Neural cell (in vitro differentiated cells): Measurements from ENCODE around the gene ZNF148. TPM values are rescaled to one million over a fixed set of nuclear protein-coding genes. Genes with fewer than 3 reads are reported as not detected.
"Not testable (repeated sequence)": the region's sequence is repeated elsewhere in the genome, so short reads cannot be mapped to it uniquely, and the experiment has no call there.

Experiments
- H2AFZ ChIP-seq: fragments of 200-600, 300-800 bp; sonication (generic), shearing (Covaris generic); 2 replicates; pipeline ENCODE4 v1.6.0; 2014; ENCODE audit warnings: low read depth, mild to moderate bottlenecking, antibody characterized with exemption, low read length, moderate library complexity
- H3F3A ChIP-seq: fragments of 200-600 bp; shearing (Covaris generic); 2 replicates; pipeline ENCODE4 v1.6.1; 2016; ENCODE audit warnings: mild to moderate bottlenecking, moderate library complexity, mixed read lengths, antibody characterized with exemption, low read length; ENCODE audit not compliant: insufficient read depth, poor library complexity, severe bottlenecking
- H3K27ac ChIP-seq: fragments of 200-600, 300-800 bp; sonication (generic), shearing (Covaris generic); 2 replicates; pipeline ENCODE4 v1.5.1; 2014; ENCODE audit warnings: mild to moderate bottlenecking, low read length, moderate library complexity
- H3K27me3 ChIP-seq: fragments of 300-800, 200-600 bp; sonication (generic), shearing (Covaris generic); 2 replicates; pipeline ENCODE4 v1.6.0; 2014; ENCODE audit warnings: mild to moderate bottlenecking, low read depth, low read length, moderate library complexity; ENCODE audit not compliant: insufficient read depth
- H3K36me3 ChIP-seq: fragments of 300-800, 200-600 bp; sonication (generic), shearing (Covaris generic); 2 replicates; pipeline ENCODE4 v1.5.1; 2014; ENCODE audit warnings: mild to moderate bottlenecking, antibody characterized with exemption, low read length, moderate library complexity; ENCODE audit not compliant: insufficient read depth
- H3K4me2 ChIP-seq: fragments of 300-800, 200-600 bp; sonication (generic), shearing (Covaris generic); 2 replicates; pipeline ENCODE4 v1.6.0; 2014; ENCODE audit warnings: mild to moderate bottlenecking, low read length
- H3K4me3 ChIP-seq: fragments of 300-800, 200-600 bp; sonication (generic), shearing (Covaris generic); 2 replicates; pipeline ENCODE4 v1.5.1; 2014; ENCODE audit warnings: mild to moderate bottlenecking, low read length, moderate library complexity
- H3K79me2 ChIP-seq: fragments of 200-600 bp; shearing (Covaris generic); replicated peaks from 2 replicates; pipeline ENCODE4 v1.6.0; 2014; ENCODE audit warnings: mild to moderate bottlenecking, low read length, moderate library complexity; ENCODE audit not compliant: insufficient read depth
- H3K9ac ChIP-seq: fragments of 300-800, 200-600 bp; sonication (generic), shearing (Covaris generic); 2 replicates; pipeline ENCODE4 v1.6.1; 2016; ENCODE audit warnings: mild to moderate bottlenecking, low read length, mixed read lengths
- H3K9me2 ChIP-seq: fragments of 200-600 bp; shearing (Covaris generic); 2 replicates; pipeline ENCODE4 v1.6.1; 2016; ENCODE audit warnings: mild to moderate bottlenecking, low read length, mixed read lengths; ENCODE audit not compliant: insufficient read depth
- H3K9me3 ChIP-seq: fragments of 200-600, 300-800 bp; sonication (generic), shearing (Covaris generic); 2 replicates; pipeline ENCODE4 v1.6.1; 2016; ENCODE audit warnings: mild to moderate bottlenecking, mixed run types, low read length, moderate library complexity, mixed read lengths
- H4K20me1 ChIP-seq: fragments of 200-600 bp; shearing (Covaris generic); 2 replicates; pipeline ENCODE4 v1.6.1; 2016; ENCODE audit warnings: mild to moderate bottlenecking, mixed run types; ENCODE audit not compliant: insufficient read depth
- CTCF ChIP-seq: fragments of 450-650 bp; IDR thresholded peaks from 2 replicates; pipeline ENCODE4 v1.5.1; 2014; ENCODE audit warnings: antibody characterized with exemption, mild to moderate bottlenecking, moderate library complexity; ENCODE audit not compliant: poor library complexity, severe bottlenecking
- EP300 ChIP-seq: fragments of 450-650 bp; conservative IDR thresholded peaks from 2 replicates; pipeline ENCODE4 v1.6.1; 2014; ENCODE audit warnings: antibody characterized with exemption, mild to moderate bottlenecking, moderate library complexity; ENCODE audit not compliant: poor library complexity, severe bottlenecking
- EZH2 ChIP-seq: fragments of 200-600, 300-800 bp; shearing (Covaris generic), sonication (generic); IDR thresholded peaks from 2 replicates; pipeline ENCODE4 v1.6.1; 2014; ENCODE audit warnings: antibody characterized with exemption, low read length, borderline replicate concordance, mild to moderate bottlenecking; ENCODE audit not compliant: insufficient read depth, poor library complexity, severe bottlenecking
- MXI1 ChIP-seq: fragments of 450-650 bp; conservative IDR thresholded peaks from 2 replicates; pipeline ENCODE4 v1.6.1; 2014; ENCODE audit warnings: antibody characterized with exemption, mild to moderate bottlenecking; ENCODE audit not compliant: poor library complexity, severe bottlenecking
- POLR2AphosphoS5 ChIP-seq: IDR thresholded peaks from 2 replicates; pipeline ENCODE4 v1.6.1; 2012
- RAD21 ChIP-seq: fragments of 450-650 bp; conservative IDR thresholded peaks from 2 replicates; pipeline ENCODE4 v1.6.1; 2014; ENCODE audit warnings: antibody characterized with exemption, mild to moderate bottlenecking, moderate library complexity
- REST ChIP-seq: IDR thresholded peaks from 2 replicates; pipeline ENCODE4 v1.6.1; 2012; ENCODE audit warnings: borderline replicate concordance
- SMC3 ChIP-seq: fragments of 450-650 bp; conservative IDR thresholded peaks from 2 replicates; pipeline ENCODE4 v1.6.1; 2014; ENCODE audit warnings: antibody characterized with exemption, mild to moderate bottlenecking, moderate library complexity; ENCODE audit not compliant: poor library complexity
- TAF1 ChIP-seq: IDR thresholded peaks from 2 replicates; pipeline ENCODE4 v1.6.1; 2012; ENCODE audit warnings: low read depth
- polyA plus RNA-seq: library from polyadenylated mRNA; depleted of rRNA; stranded (reverse); fragments of >200 nt; gene quantifications from 2 replicates; pipeline ENCODE4 v1.2.3, GENCODE V29; 2014

Gene ZNF148
- polyA plus RNA-seq, 1 donor from 2014 or later: 16.9 TPM

- H3K9ac ChIP-seq: no peak overlapping the region
- no peaks in the 10 kb centered on the region for H3F3A ChIP-seq
- no peak overlapping the region for H3K4me2 ChIP-seq
- H4K20me1 ChIP-seq: no peaks in the 10 kb centered on the region
- no peak for TF ChIP-seq EP300
- no peak for TF ChIP-seq MXI1
- TF ChIP-seq EZH2: no peak
- no peak for TF ChIP-seq SMC3
- TF ChIP-seq CTCF: no peak
- TF ChIP-seq REST: no peak
- TF ChIP-seq TAF1: no peak
- TF ChIP-seq POLR2AphosphoS5: no peak
- no peak for TF ChIP-seq RAD21
- H3K79me2 ChIP-seq: no peaks in the 10 kb centered on the region
- no peaks in the 10 kb centered on the region for H3K9me2 ChIP-seq
- H3K27ac ChIP-seq: no peak overlapping the region
- no peak overlapping the region for H2AFZ ChIP-seq
- no peak overlapping the region for H3K4me3 ChIP-seq
- no peaks in the 10 kb centered on the region for H3K9me3 ChIP-seq
- H3K36me3 ChIP-seq: no peaks in the 10 kb centered on the region
- H3K27me3 ChIP-seq: no peaks in the 10 kb centered on the region
Measured at GRCh38 chr3:125389282-125389681, 14.2 kb upstream of the ZNF148 start.

DNA sequence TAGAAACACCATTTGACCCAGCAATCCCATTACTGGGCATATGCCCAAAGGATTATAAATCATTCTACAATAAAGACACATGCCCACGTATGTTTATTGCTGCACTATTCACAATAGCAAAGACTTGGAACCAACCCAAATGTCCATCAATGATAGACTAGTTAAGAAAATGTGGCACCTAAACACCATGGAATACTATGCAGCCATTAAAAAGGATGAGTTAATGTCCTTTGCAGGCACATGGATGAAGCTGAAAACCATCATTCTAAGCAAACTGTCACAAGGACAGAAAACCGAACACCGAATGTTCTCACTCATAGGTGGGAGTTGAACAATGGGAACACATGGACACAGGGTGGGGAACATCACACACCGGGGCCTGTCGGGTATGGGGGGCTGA is 13.2 kb upstream of the ZNF148 start:
- H3F3A ChIP-seq, H3K27me3 ChIP-seq, H3K36me3 ChIP-seq, H4K20me1 ChIP-seq, H2AFZ ChIP-seq, H3K4me2 ChIP-seq, H3K9me3 ChIP-seq, H3K9ac ChIP-seq, H3K27ac ChIP-seq, H3K4me3 ChIP-seq, H3K9me2 ChIP-seq, H3K79me2 ChIP-seq: not testable (repeated sequence)

DNA sequence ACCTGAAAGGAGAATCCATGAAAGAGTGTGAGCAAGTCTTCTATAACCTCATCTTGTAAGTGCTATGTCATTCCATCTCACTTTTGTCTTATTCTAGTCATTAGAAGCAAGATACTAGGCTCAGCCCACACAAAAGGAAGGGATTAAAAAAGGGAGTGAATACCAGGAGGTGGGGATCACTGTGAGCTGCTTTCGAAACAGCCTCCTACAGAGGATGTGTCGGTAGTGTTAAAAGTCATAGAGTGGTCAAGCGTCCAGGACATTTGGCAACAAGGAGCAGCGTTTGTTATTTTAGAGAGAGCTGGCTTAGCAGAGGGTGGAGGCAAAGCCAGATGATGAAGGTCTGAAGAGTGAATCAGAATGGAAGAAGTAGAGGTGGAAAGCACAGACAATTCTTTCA is 11.7 kb upstream of the ZNF148 start:
- H2AFZ ChIP-seq: no peak overlapping the region

More for the DNA sequence above, 11.7 kb upstream of the ZNF148 start:
- Histone ChIP-seq H3K4me2 (no peak overlapping the region), H3K4me3 (no peak overlapping the region), H3K27me3 (no peaks in the 10 kb centered on the region), H4K20me1 (no peaks in the 10 kb centered on the region), H3K27ac (no peak overlapping the region), H3K9ac (no peak overlapping the region), H3F3A (no peaks in the 10 kb centered on the region), H3K9me3 (no peaks in the 10 kb centered on the region), H3K9me2 (no peaks in the 10 kb centered on the region), H3K36me3 (no peaks in the 10 kb centered on the region), H3K79me2 (no peaks in the 10 kb centered on the region)
- TF ChIP-seq CTCF: no peak
- TF ChIP-seq REST: no peak
- no peak for TF ChIP-seq RAD21
- no peak for TF ChIP-seq EP300
- TF ChIP-seq EZH2: no peak
